Large intestine (tissue), 1 donor: Measurements from ENCODE around the gene WDR12. TPM values are rescaled to one million over a fixed set of nuclear protein-coding genes. Genes with fewer than 3 reads are reported as not detected.

ENCODE experiments used
- polyA plus RNA-seq: library from polyadenylated mRNA; unstranded; fragments of 120-200 nt; gene quantifications from one replicate; pipeline ENCODE4 v1.2.1, GENCODE V29; 2013

Gene WDR12
- polyA plus RNA-seq, 1 donor = 90.8 TPM

Other genes with a start within 250 kb of the WDR12 start
- 10.7 TPM for gene ICA1L, start 39.9 kb downstream of the WDR12 start, polyA plus RNA-seq
- gene CARF, start 602 bp upstream of the WDR12 start, polyA plus RNA-seq = 10.4 TPM
- gene NBEAL1, start 103.2 kb upstream of the WDR12 start, polyA plus RNA-seq = 9.8 TPM